Mucosa of stomach (tissue), 1 donor: Measurements from ENCODE around the gene PPP2R3A.

Experiments
- H3K27me3 ChIP-seq: one replicate; pipeline ENCODE4 v1.7.0; 2013; ENCODE audit warnings: mild to moderate bottlenecking, low read length; ENCODE audit not compliant: control insufficient read depth, insufficient read depth
- H3K36me3 ChIP-seq: one replicate; pipeline ENCODE4 v1.7.0; 2013; ENCODE audit warnings: low read length; ENCODE audit not compliant: control insufficient read depth, insufficient read depth
- H3K4me1 ChIP-seq: one replicate; pipeline ENCODE4 v1.7.0; 2013; ENCODE audit warnings: mild to moderate bottlenecking, low read length; ENCODE audit not compliant: control insufficient read depth, insufficient read depth
- H3K4me3 ChIP-seq: one replicate; pipeline ENCODE4 v1.7.0; 2013; ENCODE audit warnings: low read length
- H3K9ac ChIP-seq: one replicate; pipeline ENCODE4 v1.7.0; 2013; ENCODE audit warnings: mild to moderate bottlenecking, low read length, moderate library complexity
- H3K9me3 ChIP-seq: one replicate; pipeline ENCODE4 v1.7.0; 2013; ENCODE audit warnings: mild to moderate bottlenecking, low read length, moderate library complexity; ENCODE audit not compliant: control insufficient read depth
- donor health status: Pancreatic carcinoma.

Gene PPP2R3A

GRCh38 chr3:135975053-135975452 lies 9.5 kb downstream of the PPP2R3A start:
- Histone ChIP-seq H3K9me3 (no peaks in the 10 kb centered on the region), H3K36me3 (no peaks in the 10 kb centered on the region), H3K27me3 (no peaks in the 10 kb centered on the region), H3K4me3 (no peak overlapping the region), H3K4me1 (peaks cover 14% of the 10 kb centered on the region), H3K9ac (no peak overlapping the region)

GRCh38 chr3:135975536-135975935 lies 10.0 kb downstream of the PPP2R3A start:
- Histone ChIP-seq H3K9me3 (no peaks in the 10 kb centered on the region), H3K9ac (no peak overlapping the region), H3K4me3 (no peak overlapping the region), H3K36me3 (no peaks in the 10 kb centered on the region), H3K27me3 (no peaks in the 10 kb centered on the region), H3K4me1 (peaks cover 14% of the 10 kb centered on the region)

- H3K4me1 ChIP-seq, result peaks cover 3% of the 10 kb centered on the region
- H3K9me3 ChIP-seq, result no peaks in the 10 kb centered on the region
- no peak overlapping the region for H3K9ac ChIP-seq
- no peaks in the 10 kb centered on the region for H3K36me3 ChIP-seq
- no peak overlapping the region for H3K4me3 ChIP-seq
- H3K27me3 ChIP-seq, result no peaks in the 10 kb centered on the region
These were observed 14.8 kb downstream of the PPP2R3A start for GRCh38 chr3:135980343-135980742.

GRCh38 chr3:135981701-135982403 lies 16.3 kb downstream of the PPP2R3A start:
- H3K9me3 ChIP-seq, result no peaks in the 10 kb centered on the region
- no peaks in the 10 kb centered on the region for H3K36me3 ChIP-seq
- no peak overlapping the region for H3K4me3 ChIP-seq
- no peak overlapping the region for H3K9ac ChIP-seq
- H3K4me1 ChIP-seq, result peaks cover 3% of the 10 kb centered on the region
- H3K27me3 ChIP-seq, result no peaks in the 10 kb centered on the region

GRCh38 chr3:135982404-135982761 lies 16.9 kb downstream of the PPP2R3A start:
- no peaks in the 10 kb centered on the region for H3K36me3 ChIP-seq
- H3K4me1 ChIP-seq, result peaks cover 3% of the 10 kb centered on the region
- no peaks in the 10 kb centered on the region for H3K27me3 ChIP-seq
- no peak overlapping the region for H3K4me3 ChIP-seq
- H3K9ac ChIP-seq, result no peak overlapping the region
- H3K9me3 ChIP-seq, result no peaks in the 10 kb centered on the region

- H3K27me3 ChIP-seq, result no peaks in the 10 kb centered on the region
- H3K4me3 ChIP-seq, result no peak overlapping the region
- H3K36me3 ChIP-seq, result no peaks in the 10 kb centered on the region
- peaks cover 3% of the 10 kb centered on the region for H3K4me1 ChIP-seq
- no peaks in the 10 kb centered on the region for H3K9me3 ChIP-seq
- no peak overlapping the region for H3K9ac ChIP-seq
These were observed 17.5 kb downstream of the PPP2R3A start for GRCh38 chr3:135982922-135983581.

GRCh38 chr3:135987661-135988060 lies 22.1 kb downstream of the PPP2R3A start:
- H3K4me3 ChIP-seq, result no peak overlapping the region
- H3K27me3 ChIP-seq, result no peaks in the 10 kb centered on the region
- no peaks in the 10 kb centered on the region for H3K36me3 ChIP-seq
- H3K9ac ChIP-seq, result no peak overlapping the region
- no peaks in the 10 kb centered on the region for H3K9me3 ChIP-seq
- H3K4me1 ChIP-seq, result no peaks in the 10 kb centered on the region

- H3K9me3 ChIP-seq, result no peaks in the 10 kb centered on the region
These were observed 23.7 kb downstream of the PPP2R3A start for GRCh38 chr3:135989242-135989641.

GRCh38 chr3:135990903-135991302 lies 25.4 kb downstream of the PPP2R3A start:
- H3K9me3 ChIP-seq, result no peaks in the 10 kb centered on the region
- no peaks in the 10 kb centered on the region for H3K27me3 ChIP-seq
- no peak overlapping the region for H3K4me3 ChIP-seq
- H3K36me3 ChIP-seq, result no peaks in the 10 kb centered on the region
- no peaks in the 10 kb centered on the region for H3K4me1 ChIP-seq
- H3K9ac ChIP-seq, result no peak overlapping the region

More at GRCh38 chr3:135989242-135989641, 23.7 kb downstream of the PPP2R3A start:
- Histone ChIP-seq H3K4me1 (no peaks in the 10 kb centered on the region), H3K4me3 (no peak overlapping the region), H3K9ac (no peak overlapping the region), H3K27me3 (no peaks in the 10 kb centered on the region), H3K36me3 (no peaks in the 10 kb centered on the region)

GRCh38 chr3:135991621-135992020 lies 26.1 kb downstream of the PPP2R3A start:
- no peaks in the 10 kb centered on the region for H3K36me3 ChIP-seq
- H3K4me1 ChIP-seq, result no peaks in the 10 kb centered on the region
- no peak overlapping the region for H3K9ac ChIP-seq
- no peak overlapping the region for H3K4me3 ChIP-seq
- H3K27me3 ChIP-seq, result no peaks in the 10 kb centered on the region
- no peaks in the 10 kb centered on the region for H3K9me3 ChIP-seq

GRCh38 chr3:135992072-135992471 lies 26.5 kb downstream of the PPP2R3A start:
- Histone ChIP-seq H3K4me1 (no peaks in the 10 kb centered on the region), H3K27me3 (no peaks in the 10 kb centered on the region), H3K36me3 (no peaks in the 10 kb centered on the region), H3K9me3 (no peaks in the 10 kb centered on the region), H3K9ac (no peak overlapping the region), H3K4me3 (no peak overlapping the region)

- Histone ChIP-seq H3K4me3 (no peak overlapping the region), H3K9me3 (no peaks in the 10 kb centered on the region), H3K9ac (no peak overlapping the region), H3K27me3 (no peaks in the 10 kb centered on the region), H3K36me3 (no peaks in the 10 kb centered on the region), H3K4me1 (no peaks in the 10 kb centered on the region)
These were observed 29.3 kb downstream of the PPP2R3A start for GRCh38 chr3:135994708-135995337.
